Smooth muscle cell (in vitro differentiated cells): ENCODE results near the gene DNAJB2. TPM values are rescaled to one million over a fixed set of nuclear protein-coding genes. Genes with fewer than 3 reads are reported as not detected.

Source experiments
- DNase-seq: peaks from one replicate; lab custom pipeline; 2025; ENCODE audit not compliant: unreplicated experiment; lab: John Stamatoyannopoulos, UW
- H2AFZ ChIP-seq: fragments of 200-600 bp; sonication (generic); 2 replicates; pipeline ENCODE4 v1.6.0; 2016; ENCODE audit warnings: antibody characterized with exemption, low read depth, mild to moderate bottlenecking
- H3F3A ChIP-seq: fragments of 200-600 bp; sonication (generic); 2 replicates; pipeline ENCODE4 v1.6.0; 2017; ENCODE audit warnings: antibody characterized with exemption, low read depth
- H3K27ac ChIP-seq: fragments of 200-600 bp; sonication (generic); 2 replicates; pipeline ENCODE4 v1.5.1; 2016; ENCODE audit warnings: low read depth, mild to moderate bottlenecking
- H3K27me3 ChIP-seq: fragments of 200-600 bp; sonication (generic); 2 replicates; pipeline ENCODE4 v1.6.1; 2016; ENCODE audit warnings: low read depth, mild to moderate bottlenecking
- H3K36me3 ChIP-seq: fragments of 200-600 bp; sonication (generic); 2 replicates; pipeline ENCODE4 v1.5.1; 2016; ENCODE audit warnings: low read depth
- H3K4me1 ChIP-seq: fragments of 200-600 bp; sonication (generic); 2 replicates; pipeline ENCODE4 v1.5.1; 2016; ENCODE audit warnings: low read depth
- H3K4me2 ChIP-seq: fragments of 200-600 bp; sonication (generic); 2 replicates; pipeline ENCODE4 v1.6.0; 2016; ENCODE audit warnings: mild to moderate bottlenecking
- H3K4me3 ChIP-seq: fragments of 200-600 bp; sonication (generic); 2 replicates; pipeline ENCODE4 v1.5.1; 2016; ENCODE audit warnings: mild to moderate bottlenecking
- H3K79me2 ChIP-seq: fragments of 200-600 bp; sonication (generic); 2 replicates; pipeline ENCODE4 v1.6.0; 2016; ENCODE audit warnings: low read depth, mild to moderate bottlenecking
- H3K9ac ChIP-seq: fragments of 200-600 bp; sonication (generic); 2 replicates; pipeline ENCODE4 v1.6.0; 2016; ENCODE audit warnings: low read depth
- H3K9me3 ChIP-seq: fragments of 200-600 bp; sonication (generic); replicated peaks from 2 replicates; pipeline ENCODE4 v1.5.1; 2016; ENCODE audit warnings: low read depth
- H4K20me1 ChIP-seq: fragments of 200-600 bp; sonication (generic); 2 replicates; pipeline ENCODE4 v1.6.0; 2016; ENCODE audit warnings: low read depth
- CTCF ChIP-seq: fragments of 200-600 bp; sonication (generic); IDR thresholded peaks from 2 replicates; pipeline ENCODE4 v1.5.1; 2017; ENCODE audit warnings: borderline replicate concordance, mild to moderate bottlenecking, antibody characterized with exemption; ENCODE audit not compliant: insufficient read depth, poor library complexity, severe bottlenecking
- WGBS: methylation state at CpG from one replicate; pipeline ENCODE4 v1.1.7; 2016; ENCODE audit warnings: low lambda C conversion rate; 5-methylcytosine and 5-hydroxymethylcytosine counted together
- microRNA counts: library from miRNA; unstranded; fragments of <30 nt; microRNA quantifications from one replicate; lab custom pipeline; 2016
- microRNA-seq: library from miRNA; unstranded; fragments of <30 nt; microRNA quantifications from one replicate; pipeline ENCODE4, GENCODE V29; 2016; ENCODE audit warnings: borderline number of aligned reads
- polyA plus RNA-seq: library from polyadenylated mRNA; unstranded; fragments of >200 nt; fragmentation: Nextera tagmentation; extraction: Ambion mirVana; gene quantifications from 2 replicates; pipeline ENCODE4 v1.2.1, GENCODE V29; 2016
- small RNA-seq: library from RNA; depleted of rRNA; stranded (forward); fragments of <200 nt; gene quantifications from one replicate; pipeline ENCODE3, GENCODE V24; 2014
- total RNA-seq: library from RNA; depleted of rRNA; stranded (reverse); fragments of >200 nt; gene quantifications from 2 replicates; pipeline ENCODE4 v1.2.3, GENCODE V29; 2014

The DNAJB2 gene
- total and polyA plus RNA-seq, 2 experiments from 2014 or later: 14.3 to 52.4 TPM

- H3K27me3 ChIP-seq: peaks cover 78% of the 10 kb centered on the region
- no peaks in the 10 kb centered on the region for H3K79me2 ChIP-seq
- H3K9me3 ChIP-seq: no peaks in the 10 kb centered on the region
- H4K20me1 ChIP-seq: no peaks in the 10 kb centered on the region
- WGBS: 21% methylated on average over 23 of the region's 24 CpGs
- no peaks in the 10 kb centered on the region for H3K4me1 ChIP-seq
- no peak for TF ChIP-seq CTCF
- H3K36me3 ChIP-seq: no peaks in the 10 kb centered on the region
- no peak within 1 kb of the TSS for H3K4me3 ChIP-seq
- peak within 1 kb of the TSS; percentile 59 for H3K4me2 ChIP-seq
- no peak for DNase-seq
- H3K9ac ChIP-seq: no peak within 1 kb of the TSS
- no peak within 1 kb of the TSS for H2AFZ ChIP-seq
- H3K27ac ChIP-seq: no peak within 1 kb of the TSS
- no peaks in the 10 kb centered on the region for H3F3A ChIP-seq
These were observed 53.4 kb downstream of the DNAJB2 start, which contains the start of gene RESP18 for GRCh38 chr2:219332542-219332941. Gene RESP18, minus strand, starts transcription at chr2:219332744.

- Histone ChIP-seq H3K4me2 (no peak overlapping the region), H2AFZ (no peak overlapping the region), H3K36me3 (no peaks in the 10 kb centered on the region), H3K4me1 (no peaks in the 10 kb centered on the region), H4K20me1 (no peaks in the 10 kb centered on the region), H3K79me2 (no peaks in the 10 kb centered on the region), H3F3A (no peaks in the 10 kb centered on the region), H3K9ac (no peak overlapping the region), H3K27ac (no peak overlapping the region), H3K4me3 (no peak overlapping the region), H3K9me3 (no peaks in the 10 kb centered on the region), H3K27me3 (peaks cover 79% of the 10 kb centered on the region)
- TF ChIP-seq CTCF: no peak
- 98% methylated on average over 2 of the region's 2 CpGs for WGBS
- DNase-seq: no peak
These were observed 54.9 kb downstream of the DNAJB2 start for GRCh38 chr2:219334076-219334475.

- Histone ChIP-seq H3K4me1 (no peaks in the 10 kb centered on the region), H3K4me3 (no peak overlapping the region), H4K20me1 (no peaks in the 10 kb centered on the region), H2AFZ (no peak overlapping the region), H3K9me3 (no peaks in the 10 kb centered on the region), H3K36me3 (no peaks in the 10 kb centered on the region), H3K27me3 (peaks cover 78% of the 10 kb centered on the region), H3K9ac (no peak overlapping the region), H3K79me2 (no peaks in the 10 kb centered on the region), H3K27ac (no peak overlapping the region), H3F3A (no peaks in the 10 kb centered on the region), H3K4me2 (no peak overlapping the region)
- no peak for DNase-seq
- no peak for TF ChIP-seq CTCF
- 55% methylated on average over 5 of the region's 5 CpGs for WGBS
These were observed 56.2 kb downstream of the DNAJB2 start for GRCh38 chr2:219335373-219335786.

MicroRNA genes within 50 kb of the gene (microRNA counts, 767-probe panel; counts per million panel counts)
- microRNA hsa-miR-153 (lab: Ali Mortazavi, UCI): 183 counts per million

Small RNAs within 50 kb of the gene (microRNA-seq; reads per million reads assigned to microRNA genes)
- gene MIR153-1: not detected

Small RNAs within 50 kb of the gene (small RNA-seq; reads per million reads assigned to genes)
- gene MIR153-1: 0.13 reads per million

Other genes starting within 250 kb of the DNAJB2 start
- not detected in 2 replicates for gene CFAP65, start 237.8 kb upstream of the DNAJB2 start, total RNA-seq
- not detected in 2 replicates for gene CFAP65, start 237.8 kb upstream of the DNAJB2 start, polyA plus RNA-seq
- 0.09 TPM in 1 of 2 replicates, not detected in the other for gene IHH, start 218.4 kb upstream of the DNAJB2 start, total RNA-seq
- not detected in 2 replicates for gene IHH, start 218.4 kb upstream of the DNAJB2 start, polyA plus RNA-seq
- 6.0 and 13.6 TPM in 2 replicates for gene NHEJ1, start 118.6 kb upstream of the DNAJB2 start, total RNA-seq
- 8.5 and 8.6 TPM in 2 replicates for gene NHEJ1, start 118.6 kb upstream of the DNAJB2 start, polyA plus RNA-seq
- gene SLC23A3, start 109.3 kb upstream of the DNAJB2 start, total RNA-seq: not detected in 2 replicates
- gene SLC23A3, start 109.3 kb upstream of the DNAJB2 start, polyA plus RNA-seq: 0.40 TPM in 1 of 2 replicates, not detected in the other
- 11.6 and 14.8 TPM in 2 replicates for gene CNPPD1, start 102.4 kb upstream of the DNAJB2 start, total RNA-seq
- 26.0 and 35.3 TPM in 2 replicates for gene CNPPD1, start 102.4 kb upstream of the DNAJB2 start, polyA plus RNA-seq
- gene RETREG2, start 101.1 kb upstream of the DNAJB2 start, total RNA-seq: 48.7 and 49.8 TPM in 2 replicates
- gene RETREG2, start 101.1 kb upstream of the DNAJB2 start, polyA plus RNA-seq: 57.2 and 66.6 TPM in 2 replicates
- 19.1 and 29.7 TPM in 2 replicates for gene ZFAND2B, start 72.6 kb upstream of the DNAJB2 start, total RNA-seq
- gene ZFAND2B, start 72.6 kb upstream of the DNAJB2 start, polyA plus RNA-seq: 48.3 and 56.3 TPM in 2 replicates
- gene ABCB6, start 60.4 kb upstream of the DNAJB2 start, total RNA-seq: 18.2 and 29.0 TPM in 2 replicates
- 41.3 and 50.3 TPM in 2 replicates for gene ABCB6, start 60.4 kb upstream of the DNAJB2 start, polyA plus RNA-seq
- 44.1 and 58.1 TPM in 2 replicates for gene ATG9A, start 49.7 kb upstream of the DNAJB2 start, total RNA-seq
- 61.6 and 62.6 TPM in 2 replicates for gene ATG9A, start 49.7 kb upstream of the DNAJB2 start, polyA plus RNA-seq
- 35.1 and 52.6 TPM in 2 replicates for gene ANKZF1, start 49.6 kb upstream of the DNAJB2 start, total RNA-seq
- 31.7 and 60.5 TPM in 2 replicates for gene ANKZF1, start 49.6 kb upstream of the DNAJB2 start, polyA plus RNA-seq
- 4.2 and 26.4 TPM in 2 replicates for gene GLB1L, start 33.9 kb upstream of the DNAJB2 start, total RNA-seq
- gene GLB1L, start 33.9 kb upstream of the DNAJB2 start, polyA plus RNA-seq: 2.8 and 4.1 TPM in 2 replicates
- 15.2 and 17.8 TPM in 2 replicates for gene STK16, start 33.9 kb upstream of the DNAJB2 start, total RNA-seq
- 8.8 and 9.6 TPM in 2 replicates for gene STK16, start 33.9 kb upstream of the DNAJB2 start, polyA plus RNA-seq
- not detected in 2 replicates for gene TUBA4B, start 26.1 kb upstream of the DNAJB2 start, total RNA-seq
- not detected in 2 replicates for gene TUBA4B, start 26.1 kb upstream of the DNAJB2 start, polyA plus RNA-seq
- gene TUBA4A, start 25.4 kb upstream of the DNAJB2 start, total RNA-seq: 44.0 and 53.2 TPM in 2 replicates
- gene TUBA4A, start 25.4 kb upstream of the DNAJB2 start, polyA plus RNA-seq: 29.4 and 86.5 TPM in 2 replicates
- 10.7 and 19.4 TPM in 2 replicates for gene PTPRN, start 30.0 kb downstream of the DNAJB2 start, total RNA-seq
- 31.1 and 36.4 TPM in 2 replicates for gene PTPRN, start 30.0 kb downstream of the DNAJB2 start, polyA plus RNA-seq
- not detected in 2 replicates for gene RESP18, start 53.4 kb downstream of the DNAJB2 start, total RNA-seq
- not detected in 2 replicates for gene RESP18, start 53.4 kb downstream of the DNAJB2 start, polyA plus RNA-seq
- 24.9 and 137 TPM in 2 replicates for gene DNPEP, start 108.5 kb downstream of the DNAJB2 start, total RNA-seq
- 48.1 and 61.8 TPM in 2 replicates for gene DNPEP, start 108.5 kb downstream of the DNAJB2 start, polyA plus RNA-seq
- 103 and 127 TPM in 2 replicates for gene DES, start 139.0 kb downstream of the DNAJB2 start, total RNA-seq
- 106 and 109 TPM in 2 replicates for gene DES, start 139.0 kb downstream of the DNAJB2 start, polyA plus RNA-seq
- gene SPEG, start 155.5 kb downstream of the DNAJB2 start, total RNA-seq: 14.9 and 38.8 TPM in 2 replicates
- gene SPEG, start 155.5 kb downstream of the DNAJB2 start, polyA plus RNA-seq: 37.8 and 40.5 TPM in 2 replicates
- gene GMPPA, start 219.5 kb downstream of the DNAJB2 start, total RNA-seq: 52.2 and 59.3 TPM in 2 replicates
- 77.8 and 81.7 TPM in 2 replicates for gene GMPPA, start 219.5 kb downstream of the DNAJB2 start, polyA plus RNA-seq
- 0.49 TPM in 1 of 2 replicates, not detected in the other for gene ASIC4, start 235.1 kb downstream of the DNAJB2 start, total RNA-seq
- 0.32 and 1.7 TPM in 2 replicates for gene ASIC4, start 235.1 kb downstream of the DNAJB2 start, polyA plus RNA-seq